Suprapubic skin (tissue), 4 donors: Measurements from ENCODE around the gene CLMP. TPM values are rescaled to one million over a fixed set of nuclear protein-coding genes. Genes with fewer than 3 reads are reported as not detected.

ENCODE experiments used
- DNase-seq, 2 donors: peaks; one replicate each; pipeline ENCODE4 v3.0.0-alpha.2; 2019; ENCODE audit warnings: low spot score in 2 of 2
- H3K27ac ChIP-seq: fragments of 200-600 bp; sonication (generic); one replicate; pipeline ENCODE4 v1.5.1; 2019
- H3K27me3 ChIP-seq: fragments of 200-600 bp; sonication (generic); one replicate; pipeline ENCODE4 v1.5.1; 2019
- H3K36me3 ChIP-seq: fragments of 200-600 bp; sonication (generic); one replicate; pipeline ENCODE4 v1.5.1; 2019
- H3K4me1 ChIP-seq: fragments of 200-600 bp; sonication (generic); one replicate; pipeline ENCODE4 v1.5.1; 2019
- H3K4me3 ChIP-seq: fragments of 200-600 bp; sonication (generic); one replicate; pipeline ENCODE4 v1.5.1; 2019; ENCODE audit warnings: mild to moderate bottlenecking
- H3K9me3 ChIP-seq: fragments of 200-600 bp; sonication (generic); one replicate; pipeline ENCODE4 v1.5.1; 2019
- CTCF ChIP-seq, 2 donors: fragments of 200-600 bp in 1 of 2; fragments of 450-650 bp in 1 of 2; sonication (generic) in 1 of 2; IDR thresholded peaks; one replicate each; pipeline ENCODE4 v1.5.1; 2016 to 2019; ENCODE audit warnings: antibody characterized with exemption in 2 of 2, mild to moderate bottlenecking in 1 of 2, moderate library complexity in 1 of 2
- EP300 ChIP-seq: sonication (generic); formaldehyde crosslinking; IDR thresholded peaks from one replicate; pipeline ENCODE4 v1.6.1; 2017; ENCODE audit warnings: antibody characterized with exemption
- POLR2A ChIP-seq, 2 donors: fragments of 450-650 bp; IDR thresholded peaks; one replicate each; pipeline ENCODE4 v1.6.1; 2017; ENCODE audit warnings: antibody characterized with exemption in 2 of 2, mild to moderate bottlenecking in 2 of 2, moderate library complexity in 2 of 2
- POLR2AphosphoS5 ChIP-seq, 3 donors: sonication (generic); formaldehyde crosslinking; IDR thresholded peaks; one replicate each; pipeline ENCODE4 v1.6.1; 2017; ENCODE audit warnings: antibody characterized with exemption in 3 of 3
- WGBS: methylation state at CpG from one replicate; pipeline ENCODE4 v1.1.5; 2018; 5-methylcytosine and 5-hydroxymethylcytosine counted together
- total RNA-seq, 4 donors: library from RNA; depleted of rRNA; stranded (reverse); fragments of >200 nt; gene quantifications; one replicate each; pipeline ENCODE4 v1.1.0, GENCODE V29; 2016

The CLMP gene
- total RNA-seq, 4 donors from 2014 or later = 17.5 to 26.9 (median 19.9) TPM

- Histone ChIP-seq H3K27me3 (peaks cover 13% of the 10 kb centered on the region), H3K36me3 (no peaks in the 10 kb centered on the region), H3K4me1 (no peaks in the 10 kb centered on the region), H3K27ac (no peak overlapping the region), H3K9me3 (no peaks in the 10 kb centered on the region), H3K4me3 (no peak overlapping the region)
- no peak for DNase-seq
- WGBS = 32% methylated on average over 3 of the region's 3 CpGs
- TF ChIP-seq EP300 (no peak), POLR2AphosphoS5 (IDR thresholded peaks at IDR 0.05) (no peak), POLR2A (IDR thresholded peaks at IDR 0.05) (no peak), CTCF (IDR thresholded peaks at IDR 0.05) (no peak)
These were observed 22.8 kb upstream of the CLMP start for GRCh38 chr11:123217897-123218296.

- no peak overlapping the region for H3K4me3 ChIP-seq
- WGBS = 87% methylated on average over 12 of the region's 12 CpGs
- H3K9me3 ChIP-seq = no peaks in the 10 kb centered on the region
- no peak overlapping the region for H3K27ac ChIP-seq
- DNase-seq = no peak
- H3K27me3 ChIP-seq = peaks cover 13% of the 10 kb centered on the region
- TF ChIP-seq POLR2A (IDR thresholded peaks at IDR 0.05) (no peak), POLR2AphosphoS5 (IDR thresholded peaks at IDR 0.05) (no peak), EP300 (no peak), CTCF (IDR thresholded peaks at IDR 0.05) (no peak)
- no peaks in the 10 kb centered on the region for H3K36me3 ChIP-seq
- no peaks in the 10 kb centered on the region for H3K4me1 ChIP-seq
These were observed 21.2 kb upstream of the CLMP start for GRCh38 chr11:123216249-123216648.

GRCh38 chr11:123214940-123215339, 19.9 kb upstream of the CLMP start:
- 84% methylated on average over 1 of the region's 1 CpG for WGBS
- TF ChIP-seq POLR2AphosphoS5 (IDR thresholded peaks at IDR 0.05) (no peak), EP300 (no peak), POLR2A (IDR thresholded peaks at IDR 0.05) (no peak), CTCF (IDR thresholded peaks at IDR 0.05) (no peak)
- Histone ChIP-seq H3K4me3 (no peak overlapping the region), H3K4me1 (no peaks in the 10 kb centered on the region), H3K36me3 (no peaks in the 10 kb centered on the region), H3K9me3 (no peaks in the 10 kb centered on the region), H3K27ac (no peak overlapping the region), H3K27me3 (peaks cover 17% of the 10 kb centered on the region)
- DNase-seq = no peak

GRCh38 chr11:123214396-123214795, 19.3 kb upstream of the CLMP start:
- TF ChIP-seq CTCF (IDR thresholded peaks at IDR 0.05) = no peak
- TF ChIP-seq EP300 = no peak
- TF ChIP-seq POLR2A (IDR thresholded peaks at IDR 0.05) = no peak
- TF ChIP-seq POLR2AphosphoS5 (IDR thresholded peaks at IDR 0.05) = no peak

GRCh38 chr11:123213307-123213771, 18.3 kb upstream of the CLMP start:
- Histone ChIP-seq H3K36me3 (no peaks in the 10 kb centered on the region), H3K27me3 (peaks cover 17% of the 10 kb centered on the region), H3K27ac (no peak overlapping the region), H3K4me1 (no peaks in the 10 kb centered on the region), H3K4me3 (no peak overlapping the region), H3K9me3 (no peaks in the 10 kb centered on the region)
- TF ChIP-seq CTCF (IDR thresholded peaks at IDR 0.05) (no peak), POLR2AphosphoS5 (IDR thresholded peaks at IDR 0.05) (no peak), POLR2A (IDR thresholded peaks at IDR 0.05) (no peak), EP300 (no peak)
- 60% methylated on average over 11 of the region's 11 CpGs for WGBS
- DNase-seq = no peak

More at GRCh38 chr11:123214396-123214795, 19.3 kb upstream of the CLMP start:
- Histone ChIP-seq H3K27me3 (peaks cover 17% of the 10 kb centered on the region), H3K27ac (no peak overlapping the region), H3K36me3 (no peaks in the 10 kb centered on the region), H3K4me3 (no peak overlapping the region), H3K4me1 (no peaks in the 10 kb centered on the region), H3K9me3 (no peaks in the 10 kb centered on the region)
- 62% methylated on average over 4 of the region's 4 CpGs for WGBS
- DNase-seq = no peak
